ENCODE data around the gene ADCY9. TPM values are rescaled to one million over a fixed set of nuclear protein-coding genes. Genes with fewer than 3 reads are reported as not detected.

The ADCY9 gene
- total RNA-seq, 3 donors from 2014 or later, result 10.9 to 14.4 (median 12.0) TPM

GRCh38 chr16:4141604-4142003 is 25.4 kb upstream of the ADCY9 start:
- Histone ChIP-seq H3K27me3 (no peaks in the 10 kb centered on the region), H3K27ac (no peak overlapping the region), H3K36me3 (no peaks in the 10 kb centered on the region), H3K4me3 (no peak overlapping the region), H3K4me1 (no peaks in the 10 kb centered on the region), H3K9me3 (no peaks in the 10 kb centered on the region)
- DNase-seq (ENCODE audit: low spot score in 2 of 2), result no peak
- TF ChIP-seq POLR2AphosphoS5 (IDR thresholded peaks at IDR 0.05) (no peak), POLR2A (IDR thresholded peaks at IDR 0.05) (no peak), CTCF (IDR thresholded peaks at IDR 0.05) (no peak)
- intact Hi-C loops (cut with DNase I; ENCODE audit: low total_unique reads), result no loop called here

GRCh38 chr16:4140652-4141051 is 24.4 kb upstream of the ADCY9 start:
- DNase-seq (ENCODE audit: low spot score in 2 of 2), result peak in 1 of 2 donors; percentile 33
- Histone ChIP-seq H3K9me3 (no peaks in the 10 kb centered on the region), H3K36me3 (no peaks in the 10 kb centered on the region), H3K27ac (peak overlapping the region; percentile 61), H3K4me1 (no peaks in the 10 kb centered on the region), H3K27me3 (no peaks in the 10 kb centered on the region), H3K4me3 (no peak overlapping the region)
- intact Hi-C loops (cut with DNase I; ENCODE audit: low total_unique reads), result no loop called here
- TF ChIP-seq CTCF (IDR thresholded peaks at IDR 0.05), result no peak
- no peak for TF ChIP-seq POLR2AphosphoS5 (IDR thresholded peaks at IDR 0.05)
- no peak for TF ChIP-seq POLR2A (IDR thresholded peaks at IDR 0.05)

GRCh38 chr16:4139968-4140367 is 23.7 kb upstream of the ADCY9 start:
- Histone ChIP-seq H3K4me3 (no peak overlapping the region), H3K4me1 (no peaks in the 10 kb centered on the region), H3K9me3 (no peaks in the 10 kb centered on the region), H3K27me3 (no peaks in the 10 kb centered on the region), H3K27ac (peak overlapping the region; percentile 52 to 61), H3K36me3 (no peaks in the 10 kb centered on the region)
- DNase-seq (ENCODE audit: low spot score in 2 of 2), result no peak
- intact Hi-C loops (cut with DNase I; ENCODE audit: low total_unique reads), result no loop called here
- TF ChIP-seq CTCF (IDR thresholded peaks at IDR 0.05), result no peak
- no peak for TF ChIP-seq POLR2A (IDR thresholded peaks at IDR 0.05)

GRCh38 chr16:4138713-4139112 is 22.5 kb upstream of the ADCY9 start:
- intact Hi-C loops (cut with DNase I; ENCODE audit: low total_unique reads), result no loop called here
- Histone ChIP-seq H3K9me3 (no peaks in the 10 kb centered on the region), H3K4me3 (no peak overlapping the region), H3K27ac (no peak overlapping the region), H3K36me3 (no peaks in the 10 kb centered on the region), H3K4me1 (no peaks in the 10 kb centered on the region), H3K27me3 (no peaks in the 10 kb centered on the region)
- TF ChIP-seq POLR2A (IDR thresholded peaks at IDR 0.05), result no peak
- TF ChIP-seq POLR2AphosphoS5 (IDR thresholded peaks at IDR 0.05), result no peak
- no peak for TF ChIP-seq CTCF (IDR thresholded peaks at IDR 0.05)
- no peak for DNase-seq (ENCODE audit: low spot score in 2 of 2)

GRCh38 chr16:4137438-4137837 is 21.2 kb upstream of the ADCY9 start:
- Histone ChIP-seq H3K9me3 (no peaks in the 10 kb centered on the region), H3K4me3 (no peak overlapping the region), H3K36me3 (no peaks in the 10 kb centered on the region), H3K4me1 (no peaks in the 10 kb centered on the region), H3K27me3 (no peaks in the 10 kb centered on the region), H3K27ac (no peak overlapping the region)
- DNase-seq (ENCODE audit: low spot score in 2 of 2), result no peak
- intact Hi-C loops (cut with DNase I; ENCODE audit: low total_unique reads), result no loop called here
- TF ChIP-seq CTCF (IDR thresholded peaks at IDR 0.05), result no peak
- no peak for TF ChIP-seq POLR2A (IDR thresholded peaks at IDR 0.05)
- TF ChIP-seq POLR2AphosphoS5 (IDR thresholded peaks at IDR 0.05), result no peak

Data from breast epithelium (tissue), 4 donors.